GM18508 (cell line): Measurements from ENCODE around the gene NCMAP.
"Not testable (repeated sequence)": the region's sequence is repeated elsewhere in the genome, so short reads cannot be mapped to it uniquely, and the experiment has no call there.

Source experiments
- ATAC-seq: cut with Tn5 transposase; IDR thresholded peaks from one replicate; pipeline ENCODE4 v1.9.1; 2021; ENCODE audit warnings: moderate number of reproducible peaks; ENCODE audit not compliant: insufficient read depth, unreplicated experiment

NCMAP gene

DNA sequence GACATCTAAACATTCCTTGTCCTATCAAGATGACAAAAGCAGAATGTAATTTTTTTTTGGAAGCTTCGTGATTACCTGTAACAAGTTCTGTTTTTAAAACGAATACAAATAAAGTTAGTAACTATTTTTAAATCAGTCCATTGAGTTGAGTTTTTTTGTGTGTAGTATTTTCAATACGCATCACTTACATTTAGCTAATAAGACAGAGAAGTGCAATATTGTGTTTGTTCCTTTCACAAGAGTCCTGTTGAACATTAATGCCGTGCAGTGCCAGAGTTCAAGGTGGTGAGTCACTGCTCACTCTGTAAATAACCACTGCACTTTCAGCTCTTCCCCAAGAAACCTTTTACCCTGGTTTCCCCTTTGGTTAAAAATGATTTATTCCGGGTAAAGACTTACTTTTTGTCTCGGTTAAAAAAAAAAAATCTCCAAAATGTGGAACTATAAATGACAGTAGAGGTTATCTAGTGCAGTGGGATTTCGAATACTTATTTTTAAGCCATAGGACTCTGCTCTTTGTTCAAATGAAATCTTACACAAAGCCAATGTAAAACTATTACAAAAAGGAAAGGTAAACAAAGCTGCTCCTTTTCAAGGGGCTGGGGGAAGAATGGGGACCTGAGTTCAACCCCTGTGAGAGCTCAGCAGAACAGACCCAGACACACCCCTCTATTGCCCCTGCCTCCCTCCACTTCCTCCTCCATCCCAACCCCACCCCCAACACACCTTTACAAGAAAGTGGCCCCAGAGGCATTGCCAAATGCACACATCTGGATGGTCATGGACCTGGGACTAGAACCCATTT lies 14.8 kb upstream of the NCMAP start:
- ATAC-seq, result no peak

DNA sequence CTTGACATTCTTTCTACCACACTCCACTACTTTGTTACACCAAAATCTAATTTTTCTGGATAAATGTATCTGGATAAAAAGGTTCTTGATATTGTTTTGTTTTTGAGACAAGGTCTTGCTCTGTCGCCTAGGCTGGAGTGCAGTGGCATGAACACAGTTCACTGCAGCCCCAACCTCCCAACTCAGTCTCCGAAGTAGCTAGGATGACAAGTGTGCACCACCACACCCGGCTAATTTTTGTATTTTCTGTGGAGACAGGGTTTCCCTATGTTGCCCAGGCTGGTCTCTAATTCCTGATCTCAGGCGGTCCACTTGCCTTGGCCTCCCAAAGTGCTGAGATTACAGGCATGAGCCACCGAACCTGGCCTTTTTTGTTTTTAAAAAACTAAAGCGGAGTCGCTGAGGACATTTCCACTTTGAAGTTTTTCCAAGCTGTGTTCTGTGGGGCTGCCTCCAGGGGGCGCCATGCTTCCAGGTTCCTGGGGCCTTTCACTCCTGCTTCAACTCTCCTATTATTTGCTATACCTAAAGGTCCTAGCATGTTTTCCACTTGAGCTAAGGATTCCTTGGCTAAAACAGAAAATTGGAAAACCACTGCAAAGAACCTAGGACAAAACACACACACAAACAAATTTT lies 14.1 kb upstream of the NCMAP start:
- ATAC-seq, result no peak

DNA sequence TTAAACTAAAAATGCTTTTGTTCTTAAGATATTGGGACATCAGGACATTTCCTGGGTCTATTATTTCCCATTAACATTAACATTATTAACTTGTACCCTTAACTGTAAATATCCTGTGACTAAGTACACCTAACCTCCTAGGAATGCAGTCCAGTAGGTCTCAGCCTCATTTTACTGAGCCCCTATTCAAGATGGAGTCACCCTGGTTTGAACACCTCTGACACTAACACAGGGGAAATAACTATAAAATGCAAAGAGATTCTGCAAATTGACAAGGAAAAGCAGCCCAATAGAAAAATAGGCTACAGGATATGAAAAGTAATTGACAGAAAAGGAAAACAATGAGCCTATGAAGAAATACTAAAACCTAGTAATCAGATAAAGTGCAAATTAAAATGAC lies 11.6 kb upstream of the NCMAP start:
- no peak for ATAC-seq

DNA sequence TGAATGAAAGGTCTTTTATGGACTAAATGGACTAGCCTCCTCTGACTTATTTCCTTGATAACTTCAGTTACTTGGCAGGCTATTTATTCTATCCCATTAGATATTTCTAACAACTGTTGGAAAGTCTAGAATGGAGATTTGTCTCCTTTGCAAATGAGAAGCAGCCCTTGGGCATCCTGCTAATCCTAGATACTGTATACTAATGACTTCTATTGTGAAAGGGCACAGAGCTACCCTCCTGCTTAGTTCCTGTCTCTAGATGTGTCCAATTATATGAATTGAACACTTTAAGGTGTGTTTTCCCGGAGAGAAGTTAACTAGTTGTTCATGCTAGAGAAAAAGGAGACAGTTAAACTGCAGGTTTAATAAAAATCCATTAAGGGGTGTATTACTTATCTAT lies 10.2 kb upstream of the NCMAP start:
- ATAC-seq, result no peak

DNA sequence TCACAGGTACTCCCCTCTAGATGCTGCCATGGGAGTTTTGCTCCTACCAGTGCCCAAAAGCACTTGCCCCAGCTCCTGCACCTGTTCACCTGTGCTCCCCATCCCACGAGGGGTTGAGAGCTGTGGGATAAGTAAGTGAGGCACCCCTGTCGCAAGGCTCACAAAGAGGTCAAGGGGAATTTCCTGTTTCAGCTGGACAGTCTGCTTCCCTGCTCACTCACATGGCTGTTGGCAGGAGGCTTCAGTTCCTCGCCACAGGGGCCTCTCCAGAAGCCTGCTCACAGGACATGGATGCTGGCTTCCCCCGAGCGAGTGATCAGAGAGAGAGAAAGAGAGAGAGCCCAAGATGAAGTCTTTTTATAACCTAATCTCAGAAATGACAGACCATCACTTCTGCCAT lies 8.7 kb upstream of the NCMAP start:
- no peak for ATAC-seq

DNA sequence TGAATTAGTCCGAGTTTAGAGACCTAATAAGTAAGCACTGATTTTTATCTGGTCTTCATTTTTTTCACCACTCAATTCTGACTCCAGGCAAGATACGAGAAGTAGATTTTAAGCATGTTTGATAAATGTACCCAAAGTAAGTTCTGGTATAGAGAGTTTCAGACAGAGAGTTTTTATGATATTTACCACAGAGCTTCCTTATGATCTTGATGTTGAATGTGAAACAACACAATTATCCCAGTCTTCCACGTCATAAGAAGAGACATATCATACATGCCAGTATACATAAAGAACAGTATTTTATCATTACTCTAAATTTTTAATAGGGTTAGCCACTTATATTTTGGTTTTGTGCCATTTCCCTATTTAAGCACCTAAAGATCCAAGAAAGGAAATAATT lies 7.8 kb upstream of the NCMAP start:
- ATAC-seq, result no peak

DNA sequence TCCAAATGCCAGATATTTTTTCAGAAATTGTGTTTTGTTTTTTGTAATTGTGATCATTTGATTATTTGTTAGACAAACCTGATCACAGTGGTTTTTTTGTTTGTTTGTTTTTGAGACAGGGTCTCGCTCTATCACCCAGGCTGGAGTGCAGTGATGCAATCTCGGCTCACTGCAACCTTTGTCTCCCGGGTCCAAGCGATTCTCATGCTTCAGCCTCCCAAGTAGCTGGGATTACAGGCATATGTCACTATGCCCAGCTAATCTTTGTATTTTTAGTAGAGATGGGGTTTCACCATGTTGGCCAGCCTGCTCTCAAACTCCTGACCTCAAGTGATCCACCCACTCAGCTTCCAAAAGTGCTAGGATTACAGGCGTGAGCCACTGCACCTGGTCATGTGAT lies 6.7 kb upstream of the NCMAP start:
- ATAC-seq, result not testable (repeated sequence)

DNA sequence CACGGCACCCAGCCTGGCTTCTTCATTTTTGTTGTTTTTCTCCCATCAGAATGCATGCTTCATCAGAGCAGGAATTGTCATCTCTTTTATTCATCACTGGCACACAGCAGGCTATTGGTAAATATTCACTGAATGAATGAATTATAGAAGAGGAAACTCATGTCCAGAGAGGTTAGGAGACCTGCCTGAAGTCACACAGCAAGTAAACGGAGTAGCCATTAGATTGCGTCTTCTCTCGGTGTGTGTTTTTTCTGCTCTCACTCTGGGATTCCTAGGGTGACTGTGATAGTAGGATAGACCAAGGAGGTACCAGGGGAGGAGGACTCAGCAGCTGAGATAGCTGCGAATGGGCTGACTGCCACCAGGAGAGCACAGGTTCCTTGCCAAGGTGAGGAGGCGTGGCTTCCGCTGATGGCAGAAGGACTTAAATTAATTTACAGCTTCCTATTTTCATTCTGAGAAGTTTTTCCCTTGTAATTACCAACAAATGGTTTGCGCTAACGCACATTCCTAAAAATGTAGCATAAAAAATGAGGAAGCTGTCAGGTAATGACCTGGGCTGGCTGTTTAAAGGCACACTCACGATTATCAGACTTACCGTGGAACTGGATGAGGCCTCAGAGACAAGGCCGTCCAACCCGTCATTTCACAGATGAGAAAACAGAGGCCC lies 4.5 kb upstream of the NCMAP start:
- ATAC-seq, result no peak

DNA sequence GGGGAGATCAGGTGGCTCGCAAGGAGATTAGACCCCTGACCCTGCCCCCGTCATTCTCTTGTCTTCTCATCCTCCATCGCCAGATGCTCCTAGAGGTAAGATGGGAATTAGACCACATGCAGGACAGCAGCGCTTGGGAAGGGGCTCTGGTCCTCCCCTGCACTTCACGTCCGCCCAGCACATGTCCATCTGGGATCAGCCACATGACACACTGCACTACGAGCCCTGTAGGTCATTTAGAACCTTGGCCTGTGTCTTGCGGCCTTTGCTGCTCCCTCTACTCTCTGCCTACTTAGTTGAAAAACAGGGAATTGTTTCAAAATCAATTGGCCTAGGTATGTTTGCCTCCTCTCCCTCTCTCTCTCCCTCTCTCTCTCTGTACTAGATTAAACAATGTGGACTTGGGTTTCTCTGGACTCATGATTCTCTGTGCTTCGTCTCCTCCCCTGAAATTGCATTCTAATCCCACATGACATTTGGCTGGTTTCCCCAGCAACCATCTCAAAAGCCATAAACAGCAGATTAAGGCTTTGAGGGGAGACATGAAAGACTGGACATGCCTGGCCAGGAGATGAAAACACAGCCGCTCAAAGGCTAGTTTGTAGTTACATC lies 3.8 kb upstream of the NCMAP start:
- no peak for ATAC-seq

DNA sequence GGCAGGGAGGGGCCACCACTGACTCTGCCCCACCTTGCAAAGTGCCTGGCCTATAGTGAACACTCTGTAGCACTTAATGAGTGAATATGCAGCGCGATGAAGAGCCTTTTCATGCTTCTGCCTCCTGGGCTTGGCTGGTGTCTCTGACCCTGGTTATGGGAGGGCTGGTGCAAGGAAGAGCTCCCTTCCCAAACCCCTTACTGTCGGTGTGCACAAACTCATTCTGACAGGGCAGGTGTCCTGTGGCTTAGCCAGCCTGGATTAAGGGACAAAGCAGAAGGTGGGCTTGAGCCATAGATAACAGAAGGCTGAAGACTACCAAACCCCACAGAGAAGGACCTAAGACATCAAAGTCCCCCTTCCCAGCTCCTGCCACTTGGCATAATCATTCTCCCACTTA lies 2.0 kb upstream of the NCMAP start:
- no peak for ATAC-seq

DNA sequence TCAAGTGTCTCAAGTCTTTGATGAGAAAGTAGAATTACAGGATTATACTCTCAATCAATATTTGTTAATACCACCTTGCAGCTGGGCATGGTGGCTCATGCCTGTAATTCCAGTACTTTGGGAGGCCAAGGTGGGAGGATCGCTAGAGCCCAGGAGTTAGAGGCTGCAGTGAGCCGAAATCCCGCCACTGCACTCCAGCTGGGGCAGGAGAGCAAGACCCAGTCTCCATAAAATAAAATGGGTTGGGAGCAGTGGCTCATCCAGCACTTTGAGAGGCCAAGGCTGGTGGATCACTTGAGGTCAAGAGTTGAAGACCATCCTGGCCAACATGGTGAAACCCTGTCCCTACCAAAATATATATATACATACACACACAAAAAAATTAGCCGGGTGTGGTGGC lies 1.2 kb upstream of the NCMAP start:
- no peak for ATAC-seq

DNA sequence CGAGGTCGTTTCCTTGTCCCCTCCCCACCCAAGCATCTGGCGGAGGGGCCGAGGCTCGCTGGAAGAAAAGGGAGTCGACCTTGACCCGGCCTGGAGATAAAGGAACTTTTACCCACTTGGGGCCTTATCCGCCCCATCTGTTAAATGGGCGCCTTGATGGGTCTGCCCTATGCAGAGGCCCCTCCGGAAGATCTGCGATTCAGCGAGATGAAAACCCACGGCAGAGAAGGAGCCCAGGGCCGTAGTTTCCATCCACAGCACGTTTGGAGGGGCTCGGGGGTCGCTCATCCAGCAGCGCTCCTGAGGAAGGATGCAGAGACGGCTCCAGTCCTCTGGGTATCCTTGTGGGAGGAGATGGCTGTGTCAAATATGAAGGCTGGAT lies 518 bp downstream of the NCMAP start:
- no peak for ATAC-seq

DNA sequence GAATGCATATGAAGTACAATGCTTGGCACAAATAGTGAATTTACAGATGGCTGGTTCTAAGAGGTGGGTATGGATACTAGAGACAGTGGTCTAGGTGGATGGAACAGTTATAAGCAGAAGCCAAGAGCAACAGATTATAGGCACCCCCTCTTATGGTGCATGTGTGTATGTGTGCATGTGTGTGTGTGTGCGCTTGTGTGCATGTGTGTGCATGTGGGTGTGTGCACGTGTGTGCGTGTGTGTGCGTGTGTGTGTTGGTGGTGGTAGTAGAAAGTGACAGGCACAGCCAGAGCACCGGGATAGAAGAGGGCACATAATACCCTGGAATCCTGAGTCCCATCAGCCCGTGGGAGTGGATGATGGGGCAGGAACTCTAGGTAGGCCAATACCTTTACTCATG lies 1.3 kb downstream of the NCMAP start:
- ATAC-seq, result no peak

DNA sequence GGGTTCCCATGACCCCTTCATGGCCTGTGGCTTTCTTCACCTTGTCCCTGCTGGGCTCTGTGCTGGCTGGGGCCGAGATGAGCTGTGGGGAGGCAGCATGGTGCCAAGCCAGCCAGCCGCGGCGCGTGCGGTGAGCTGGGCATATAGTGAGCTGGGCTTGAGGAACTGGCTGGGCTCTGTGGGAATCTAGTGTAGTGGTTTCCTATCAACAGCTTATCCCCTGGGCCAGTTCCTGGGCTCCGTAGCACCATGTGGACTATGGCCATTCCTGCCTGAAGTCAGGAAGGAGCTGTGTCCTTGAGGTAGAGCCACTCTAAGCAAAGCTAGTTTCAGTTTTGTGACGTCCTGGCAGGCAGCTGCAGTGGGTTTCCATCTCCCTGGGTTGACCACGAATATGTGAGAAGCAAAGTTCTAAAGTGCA lies 1.8 kb downstream of the NCMAP start:
- ATAC-seq, result no peak

DNA sequence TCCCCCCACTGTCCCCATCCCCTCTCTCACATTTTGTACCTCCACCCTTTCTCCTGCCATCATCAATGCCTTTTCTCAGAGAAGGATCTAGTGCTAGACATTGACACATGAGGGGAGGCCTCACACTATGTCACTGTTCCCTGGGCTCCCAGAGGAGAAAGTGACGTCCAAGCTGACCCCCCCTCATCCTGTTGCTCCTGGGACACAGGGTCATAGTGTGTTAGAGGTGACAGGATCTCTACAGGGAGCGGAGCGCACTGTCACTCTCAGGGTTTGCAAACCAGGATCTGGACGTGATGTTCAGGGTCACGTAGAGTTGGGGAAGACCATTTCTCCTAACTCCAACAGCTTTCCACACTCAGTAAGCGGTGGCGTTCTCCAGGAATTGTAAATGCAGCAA lies 2.6 kb downstream of the NCMAP start:
- no peak for ATAC-seq

DNA sequence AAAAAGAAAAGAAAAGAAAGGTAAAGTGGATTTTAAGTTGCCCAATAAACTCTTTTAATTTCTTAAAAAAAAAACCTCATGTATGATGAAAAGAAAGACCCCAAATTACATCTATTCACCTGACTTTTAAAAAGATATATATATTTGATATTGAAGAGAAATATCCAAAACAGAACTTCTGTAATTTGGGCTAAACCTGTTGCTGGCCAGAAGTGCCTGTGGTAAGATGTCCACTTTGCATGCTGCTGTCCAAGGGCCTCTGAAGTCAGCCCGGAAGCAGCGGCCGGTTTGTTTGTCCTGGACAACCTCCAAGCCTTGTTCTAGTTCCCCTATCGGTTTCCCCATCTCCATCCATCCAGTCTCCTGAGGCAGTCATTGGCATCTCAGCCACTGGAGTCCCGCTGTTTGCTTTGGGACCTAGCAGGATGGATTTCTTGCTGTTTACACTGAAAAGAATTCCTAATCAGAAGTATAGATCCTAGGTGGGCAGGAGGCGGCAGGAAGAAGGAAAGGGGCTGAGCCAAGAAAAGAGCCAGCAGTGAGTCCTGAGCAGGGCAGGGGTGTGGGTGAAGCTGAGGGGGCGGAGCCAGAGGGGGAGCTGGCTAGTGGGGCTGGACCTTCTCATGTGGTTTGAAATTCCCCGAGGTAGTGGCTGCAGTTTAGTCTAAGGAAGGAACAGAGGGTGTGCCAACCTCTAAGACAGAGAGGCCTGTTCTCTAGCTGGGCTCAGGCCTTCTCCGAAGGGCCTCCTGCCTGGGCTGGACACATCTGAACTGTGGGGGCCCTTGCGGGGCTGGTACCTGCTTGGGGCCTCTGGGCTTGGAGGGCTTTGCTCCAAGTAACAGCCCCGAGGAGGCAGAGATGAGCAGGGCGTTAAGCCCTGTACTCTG lies 3.3 kb downstream of the NCMAP start:
- ATAC-seq, result no peak

DNA sequence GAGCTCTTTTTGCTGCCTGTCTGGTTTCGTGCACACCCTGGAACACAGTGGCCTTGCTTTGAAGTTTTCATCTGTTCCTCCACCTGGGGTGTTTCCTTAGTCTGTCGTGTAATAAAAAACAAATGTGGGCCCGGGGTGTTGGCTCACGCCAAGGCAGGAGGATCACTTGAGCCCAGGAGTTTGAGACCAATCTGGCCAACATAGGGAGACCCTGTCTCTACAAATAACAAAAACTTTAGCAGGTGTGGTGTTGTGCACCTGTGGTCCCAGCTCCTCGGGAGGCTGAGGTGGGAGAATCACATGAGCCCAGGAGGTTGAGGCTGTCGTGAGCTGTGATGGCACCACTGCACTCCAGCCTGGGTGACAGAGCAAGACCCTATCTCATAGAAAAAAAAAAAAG lies 4.5 kb downstream of the NCMAP start:
- no peak for ATAC-seq

DNA sequence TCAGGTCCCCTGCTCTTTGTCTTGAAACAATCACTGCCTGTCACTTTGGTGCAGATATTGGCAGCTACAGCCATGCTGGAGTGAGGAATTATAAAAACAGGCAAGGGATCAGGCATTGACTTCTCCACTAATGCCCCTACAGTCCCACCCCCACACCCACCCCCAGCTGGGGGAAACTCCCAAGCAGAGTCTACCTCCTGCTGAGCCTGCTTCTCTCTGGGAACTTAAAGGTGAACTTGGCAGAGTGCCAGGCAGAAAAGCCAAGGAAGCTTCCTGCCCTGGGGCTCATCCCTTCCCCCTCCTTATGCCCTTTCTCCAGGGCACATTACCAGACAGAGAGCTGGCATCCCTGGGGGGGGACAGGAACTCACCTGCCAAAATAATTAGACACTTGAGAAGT lies 6.7 kb downstream of the NCMAP start:
- ATAC-seq, result no peak

DNA sequence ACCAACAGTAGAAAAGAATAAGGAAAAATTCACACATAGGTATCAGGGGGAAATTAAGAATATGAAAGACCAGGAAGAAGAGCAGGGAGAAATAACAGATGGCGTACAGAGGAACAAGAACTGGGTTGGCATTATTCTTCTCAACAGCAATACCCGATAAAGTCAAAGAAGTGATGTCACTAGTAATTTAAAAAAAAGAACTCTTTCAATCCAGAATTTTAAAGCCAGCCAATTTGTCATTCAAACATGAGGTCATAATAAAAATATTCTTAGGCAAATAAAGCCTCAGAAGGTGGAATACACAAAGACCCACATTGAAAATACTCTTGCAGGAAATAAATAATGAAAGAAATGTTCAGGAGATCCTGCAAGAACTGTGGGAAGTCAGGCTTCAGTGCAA lies 8.8 kb downstream of the NCMAP start:
- no peak for ATAC-seq

DNA sequence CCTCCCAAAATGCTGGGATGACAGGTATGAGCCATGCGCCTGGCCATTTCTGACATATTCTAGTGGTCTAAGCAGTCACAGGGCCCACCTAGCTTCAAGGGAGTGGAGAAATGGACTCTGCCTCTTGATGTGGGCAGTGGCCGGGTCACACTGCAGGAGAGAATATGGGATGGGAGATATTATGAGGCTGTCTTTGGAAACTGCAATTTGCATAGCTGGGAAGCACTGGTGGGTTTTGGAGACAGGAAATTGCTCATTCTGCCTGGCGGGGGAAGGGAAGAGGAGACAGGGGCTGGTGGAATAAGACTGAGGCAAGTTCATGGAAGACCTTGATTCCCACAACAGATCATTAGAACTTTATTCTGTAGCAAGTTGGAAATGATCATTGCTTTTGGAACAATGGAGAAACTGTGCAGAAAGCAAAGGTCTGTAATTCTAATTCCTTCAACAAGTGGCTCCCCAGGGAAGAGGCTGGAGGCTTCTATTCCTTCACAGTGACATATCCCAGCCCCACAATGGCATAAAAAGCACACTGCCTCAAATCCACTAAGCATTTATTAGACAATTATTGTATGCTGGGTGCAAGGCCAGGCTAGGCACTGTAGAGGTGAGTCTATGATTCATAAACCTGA lies 10.5 kb downstream of the NCMAP start:
- ATAC-seq, result no peak
